ENCODE data around the gene SLF2. TPM values are rescaled to one million over a fixed set of nuclear protein-coding genes. Genes with fewer than 3 reads are reported as not detected.

SLF2 gene
- polyA plus RNA-seq, 1 donor from 2014 or later, result 12.7 TPM

- Mint-ChIP-seq H3K36me3 (no peaks in the 10 kb centered on the region), H3K4me1 (no peaks in the 10 kb centered on the region), H3K27me3 (no peaks in the 10 kb centered on the region), H3K9me3 (no peaks in the 10 kb centered on the region), H3K27ac (no peak overlapping the region), H3K4me3 (no peak overlapping the region)
These were observed 94.4 kb downstream of the SLF2 start for GRCh38 chr10:101007099-101007711.

DNA sequence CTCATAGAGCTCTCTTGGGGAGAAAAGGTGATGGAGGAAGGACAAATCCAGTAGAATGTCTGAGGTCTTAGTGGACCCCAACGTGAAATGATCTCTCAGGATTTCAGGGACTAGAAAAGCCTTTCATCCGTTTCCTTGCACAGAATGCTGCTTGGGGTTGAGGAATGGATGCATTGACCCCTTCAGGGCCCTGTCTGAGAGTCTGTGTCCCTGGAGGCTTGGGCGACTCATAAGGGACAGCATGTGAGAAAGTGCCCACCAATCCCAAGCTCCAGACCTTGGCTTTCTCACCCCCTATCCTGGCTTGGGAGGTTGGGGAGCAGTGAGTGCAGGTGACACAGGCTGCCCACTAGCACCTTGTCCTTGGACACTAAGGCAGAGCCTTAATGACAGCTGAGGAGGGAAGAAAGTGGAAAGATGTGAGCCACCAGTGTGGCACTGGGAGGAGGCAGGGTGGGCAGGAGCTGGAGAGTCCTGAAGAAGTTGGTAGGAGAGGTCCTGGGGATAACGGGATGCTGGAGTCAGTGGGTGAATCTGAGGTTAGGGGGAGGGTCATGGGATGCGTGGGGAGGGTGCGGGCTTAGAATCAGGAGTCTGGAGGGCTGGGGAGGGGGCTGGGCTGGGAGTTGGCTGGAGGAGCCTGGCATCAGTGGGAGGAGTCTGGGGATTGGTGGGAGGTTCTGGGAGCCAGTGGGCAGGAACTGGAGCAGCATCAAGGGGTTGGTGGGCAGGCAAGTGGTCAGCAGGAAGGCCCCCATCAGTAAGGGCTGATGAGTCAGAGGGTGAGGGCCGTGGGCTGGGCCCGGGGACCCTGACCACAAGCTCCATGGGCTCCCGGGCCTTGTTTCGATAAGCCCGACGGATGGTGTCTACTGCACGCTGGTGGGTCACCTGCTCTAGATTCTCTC, 95.4 kb downstream of the SLF2 start:
- H3K4me1 Mint-ChIP-seq, result peaks cover 0 to 5% (median 3%) of the 10 kb centered on the region in 3 donors
- no peak overlapping the region for H3K4me3 Mint-ChIP-seq
- H3K27ac Mint-ChIP-seq, result no peak overlapping the region
- no peaks in the 10 kb centered on the region for H3K9me3 Mint-ChIP-seq
- no peaks in the 10 kb centered on the region for H3K36me3 Mint-ChIP-seq
- peaks cover under 1% of the 10 kb centered on the region for H3K27me3 Mint-ChIP-seq

GRCh38 chr10:101008823-101009423, 96.2 kb downstream of the SLF2 start:
- Mint-ChIP-seq H3K36me3 (no peaks in the 10 kb centered on the region), H3K27ac (peak overlapping the region in 1 of 3 donors; percentile 77), H3K4me3 (no peak overlapping the region), H3K9me3 (no peaks in the 10 kb centered on the region), H3K27me3 (peaks cover 3% of the 10 kb centered on the region), H3K4me1 (peaks cover 0 to 7% (median 4%) of the 10 kb centered on the region in 3 donors)

GRCh38 chr10:101010329-101010728, 97.6 kb downstream of the SLF2 start:
- Mint-ChIP-seq H3K27ac (no peak overlapping the region), H3K4me3 (no peak overlapping the region), H3K4me1 (peaks cover 0 to 10% (median 6%) of the 10 kb centered on the region in 3 donors), H3K36me3 (no peaks in the 10 kb centered on the region), H3K27me3 (peaks cover 6% of the 10 kb centered on the region), H3K9me3 (no peaks in the 10 kb centered on the region)

- no peak overlapping the region for H3K4me3 Mint-ChIP-seq
- peaks cover 13% of the 10 kb centered on the region for H3K27me3 Mint-ChIP-seq
- H3K36me3 Mint-ChIP-seq, result no peaks in the 10 kb centered on the region
- no peak overlapping the region for H3K27ac Mint-ChIP-seq
- no peaks in the 10 kb centered on the region for H3K9me3 Mint-ChIP-seq
- peaks cover 0 to 10% (median 6%) of the 10 kb centered on the region in 3 donors for H3K4me1 Mint-ChIP-seq
These were observed 99.0 kb downstream of the SLF2 start for GRCh38 chr10:101011517-101012423.

DNA sequence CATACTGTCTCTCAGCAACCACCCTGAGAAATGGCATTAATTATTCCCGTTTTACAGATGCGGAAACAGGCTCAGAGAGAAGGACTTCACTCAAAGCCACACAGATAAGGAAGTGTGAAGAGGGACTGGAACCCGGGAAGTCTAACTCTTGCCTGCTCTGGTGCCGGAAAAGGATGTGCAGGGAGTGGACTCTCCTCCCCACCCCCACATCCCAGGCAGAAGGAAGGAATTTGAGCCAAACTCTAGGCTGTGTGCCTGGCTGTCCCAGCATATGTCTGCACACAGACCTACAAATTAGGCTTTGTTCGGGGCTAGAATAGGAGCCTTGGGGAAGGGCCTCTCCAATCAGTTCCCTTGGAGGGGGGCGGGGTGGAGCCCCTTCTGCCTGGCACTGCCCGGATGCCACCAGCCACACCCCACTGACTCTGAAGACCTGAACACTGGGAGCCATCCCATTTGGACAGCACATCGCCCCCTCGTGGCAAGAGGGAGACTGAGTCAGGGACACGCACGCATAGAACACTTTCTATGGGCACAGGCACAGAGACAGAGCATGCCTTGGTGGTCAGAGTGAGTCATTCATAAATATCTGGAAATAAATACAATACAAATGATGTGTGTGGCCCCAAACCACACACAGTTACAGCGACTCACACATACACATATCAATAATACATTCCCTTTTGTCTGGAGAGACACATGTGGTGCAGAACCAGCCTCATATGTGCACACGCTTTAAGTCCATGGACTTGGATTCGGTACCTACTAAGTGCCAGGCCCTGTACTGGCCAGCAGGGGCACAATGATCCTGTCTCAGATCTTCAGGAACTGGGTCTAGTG, 100.0 kb downstream of the SLF2 start:
- H3K4me3 Mint-ChIP-seq, result no peak overlapping the region
- H3K27ac Mint-ChIP-seq, result peak overlapping the region in 1 of 3 donors; percentile 90
- peaks cover 21% of the 10 kb centered on the region for H3K27me3 Mint-ChIP-seq
- H3K9me3 Mint-ChIP-seq, result no peaks in the 10 kb centered on the region
- H3K36me3 Mint-ChIP-seq, result no peaks in the 10 kb centered on the region
- H3K4me1 Mint-ChIP-seq, result peaks cover 0 to 10% (median 6%) of the 10 kb centered on the region in 3 donors

DNA sequence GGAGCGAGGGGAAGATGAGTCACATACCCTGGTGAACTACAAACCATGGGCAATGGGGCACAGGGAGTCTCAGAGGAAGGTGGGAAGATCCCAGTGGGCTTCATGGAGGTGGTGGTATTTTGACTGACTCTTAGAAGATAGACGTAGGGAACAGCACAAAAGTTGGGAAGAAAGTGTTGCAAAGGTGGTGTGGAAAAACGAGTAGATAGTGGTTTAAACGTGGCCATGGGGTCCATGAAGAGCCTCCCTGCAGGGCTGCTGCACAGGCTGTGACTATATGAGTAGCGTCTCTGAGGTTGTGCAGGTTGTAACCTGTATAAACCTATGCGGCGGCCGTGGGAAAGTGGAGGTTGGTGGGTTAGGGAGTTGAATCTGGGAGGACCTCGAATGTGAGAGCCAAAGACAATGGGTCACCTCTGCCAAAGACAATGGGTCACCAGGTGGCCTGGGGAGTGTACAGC, 100.6 kb downstream of the SLF2 start:
- H3K4me3 Mint-ChIP-seq, result no peak overlapping the region
- H3K36me3 Mint-ChIP-seq, result no peaks in the 10 kb centered on the region
- peak overlapping the region in 1 of 3 donors; percentile 90 for H3K27ac Mint-ChIP-seq
- H3K27me3 Mint-ChIP-seq, result peaks cover 26% of the 10 kb centered on the region
- H3K9me3 Mint-ChIP-seq, result no peaks in the 10 kb centered on the region
- peaks cover 3 to 12% (median 8%) of the 10 kb centered on the region in 3 donors for H3K4me1 Mint-ChIP-seq

GRCh38 chr10:101014230-101014884, 101.6 kb downstream of the SLF2 start:
- Mint-ChIP-seq H3K4me3 (no peak overlapping the region), H3K27me3 (peaks cover 29% of the 10 kb centered on the region), H3K27ac (no peak overlapping the region), H3K36me3 (no peaks in the 10 kb centered on the region), H3K4me1 (peaks cover 6 to 15% (median 10%) of the 10 kb centered on the region in 3 donors), H3K9me3 (no peaks in the 10 kb centered on the region)

Other genes starting within 250 kb of the SLF2 start
- not detected for gene PAX2, start 167.4 kb upstream of the SLF2 start, polyA plus RNA-seq
- gene SEMA4G, start 56.5 kb downstream of the SLF2 start, polyA plus RNA-seq, result not detected
- gene MRPL43, start 74.5 kb downstream of the SLF2 start, polyA plus RNA-seq, result 120 TPM
- 13.6 TPM for gene TWNK, start 74.6 kb downstream of the SLF2 start, polyA plus RNA-seq
- gene LZTS2, start 86.8 kb downstream of the SLF2 start, polyA plus RNA-seq, result 17.5 TPM
- gene PDZD7, start 118.2 kb downstream of the SLF2 start, polyA plus RNA-seq, result not detected
- gene SFXN3, start 118.3 kb downstream of the SLF2 start, polyA plus RNA-seq, result 7.4 TPM
- not detected for gene KAZALD1, start 149.0 kb downstream of the SLF2 start, polyA plus RNA-seq
- gene TLX1, start 218.3 kb downstream of the SLF2 start, polyA plus RNA-seq, result not detected

All from IgD-negative memory B cell (primary cell).